Kidney tubule cell (primary cell): Measurements from ENCODE around the gene ELP2.
"Not testable (repeated sequence)": the region's sequence is repeated elsewhere in the genome, so short reads cannot be mapped to it uniquely, and the experiment has no call there.

Experiments used
- DNase-seq: peaks from one replicate; pipeline ENCODE4 v3.0.0-alpha.2; 2018; ENCODE audit warnings: low spot score

ELP2 gene

GRCh38 chr18:36188916-36189315 is 59.2 kb downstream of the ELP2 start:
- no peak for DNase-seq

- no peak for DNase-seq
Observed at GRCh38 chr18:36189486-36189885, 59.8 kb downstream of the ELP2 start.

GRCh38 chr18:36191286-36191685 is 61.6 kb downstream of the ELP2 start:
- DNase-seq: no peak

- DNase-seq: no peak
Observed at GRCh38 chr18:36191711-36192110, 62.0 kb downstream of the ELP2 start.

- no peak for DNase-seq
Observed at GRCh38 chr18:36194600-36195315, 65.1 kb downstream of the ELP2 start.

- DNase-seq: no peak
Observed at GRCh38 chr18:36195427-36196122, 65.9 kb downstream of the ELP2 start.

GRCh38 chr18:36196238-36196995 is 66.7 kb downstream of the ELP2 start:
- DNase-seq: no peak

- DNase-seq: no peak
Observed at GRCh38 chr18:36197511-36198166, 67.9 kb downstream of the ELP2 start.

GRCh38 chr18:36199691-36200295 is 70.1 kb downstream of the ELP2 start:
- DNase-seq: no peak

- no peak for DNase-seq
Observed at GRCh38 chr18:36200354-36200771, 70.7 kb downstream of the ELP2 start.

GRCh38 chr18:36201765-36202164 is 72.1 kb downstream of the ELP2 start:
- DNase-seq: no peak

GRCh38 chr18:36203360-36203895 is 73.7 kb downstream of the ELP2 start:
- no peak for DNase-seq

- no peak for DNase-seq
Observed at GRCh38 chr18:36205166-36205565, 75.5 kb downstream of the ELP2 start.

- DNase-seq: no peak
Observed at GRCh38 chr18:36207303-36207702, 77.6 kb downstream of the ELP2 start.

GRCh38 chr18:36207969-36208368 is 78.3 kb downstream of the ELP2 start:
- DNase-seq: not testable (repeated sequence)

- DNase-seq: peak; percentile 73
Observed at GRCh38 chr18:36211612-36212065, 81.9 kb downstream of the ELP2 start.

GRCh38 chr18:36212301-36213171 is 82.8 kb downstream of the ELP2 start:
- DNase-seq: no peak

- no peak for DNase-seq
Observed at GRCh38 chr18:36214811-36215210, 85.1 kb downstream of the ELP2 start.

- DNase-seq: no peak
Observed at GRCh38 chr18:36215577-36215976, 85.9 kb downstream of the ELP2 start.

- no peak for DNase-seq
Observed at GRCh38 chr18:36217348-36217747, 87.6 kb downstream of the ELP2 start.

- no peak for DNase-seq
Observed at GRCh38 chr18:36229188-36229587, 99.5 kb downstream of the ELP2 start.
